Dendritic cell treated with granulocyte-macrophage colony-stimulating factor and Interleukin-4, amounts not matched to agents 40 ng/mL and 50 ng/mL, for 4 days (primary cell): ENCODE results near the gene SLC43A1.
"Not testable (repeated sequence)": the region's sequence is repeated elsewhere in the genome, so short reads cannot be mapped to it uniquely, and the experiment has no call there.

Source experiments
- H3K27ac Mint-ChIP-seq: one replicate; pipeline ENCODE4 v1.8.0; 2022; ENCODE audit warnings: mild to moderate bottlenecking, mixed read lengths
- H3K27me3 Mint-ChIP-seq: one replicate; pipeline ENCODE4 v1.8.0; 2022; ENCODE audit warnings: mild to moderate bottlenecking, mixed read lengths
- H3K36me3 Mint-ChIP-seq: one replicate; pipeline ENCODE4 v1.8.0; 2022; ENCODE audit warnings: low read depth, mixed read lengths
- H3K4me1 Mint-ChIP-seq: one replicate; pipeline ENCODE4 v1.8.0; 2022; ENCODE audit warnings: low read depth, mixed read lengths
- H3K4me3 Mint-ChIP-seq: one replicate; pipeline ENCODE4 v1.8.0; 2022; ENCODE audit warnings: mild to moderate bottlenecking, moderate library complexity, mixed read lengths
- H3K9me3 Mint-ChIP-seq: one replicate; pipeline ENCODE4 v1.8.0; 2022; ENCODE audit warnings: mixed read lengths
- intact Hi-C: fragments of 100-400 bp; cut with micrococcal nuclease; formaldehyde crosslinking; loops from one replicate; pipeline ENCODE4 v1.15.0; 2022

The SLC43A1 gene

GRCh38 chr11:57542582-57542981 lies 27.1 kb upstream of the SLC43A1 start:
- no peak overlapping the region for H3K27ac Mint-ChIP-seq
- peaks cover 13% of the 10 kb centered on the region for H3K36me3 Mint-ChIP-seq
- intact Hi-C loops, result no loop called here

GRCh38 chr11:57541169-57541568 lies 25.7 kb upstream of the SLC43A1 start:
- no peaks in the 10 kb centered on the region for H3K4me1 Mint-ChIP-seq
- no peaks in the 10 kb centered on the region for H3K27me3 Mint-ChIP-seq
- intact Hi-C loops, result no loop called here
- no peaks in the 10 kb centered on the region for H3K9me3 Mint-ChIP-seq
- no peak overlapping the region for H3K27ac Mint-ChIP-seq
- H3K4me3 Mint-ChIP-seq, result no peak overlapping the region
- peaks cover 6% of the 10 kb centered on the region for H3K36me3 Mint-ChIP-seq

More at GRCh38 chr11:57542582-57542981, 27.1 kb upstream of the SLC43A1 start:
- no peaks in the 10 kb centered on the region for H3K9me3 Mint-ChIP-seq
- H3K4me1 Mint-ChIP-seq, result peaks cover 7% of the 10 kb centered on the region
- H3K27me3 Mint-ChIP-seq, result no peaks in the 10 kb centered on the region
- H3K4me3 Mint-ChIP-seq, result no peak overlapping the region

- intact Hi-C loops, result no loop called here
- H3K4me3 Mint-ChIP-seq, result no peak overlapping the region
- H3K9me3 Mint-ChIP-seq, result no peaks in the 10 kb centered on the region
- no peaks in the 10 kb centered on the region for H3K27me3 Mint-ChIP-seq
- peaks cover 6% of the 10 kb centered on the region for H3K36me3 Mint-ChIP-seq
- H3K4me1 Mint-ChIP-seq, result no peaks in the 10 kb centered on the region
- H3K27ac Mint-ChIP-seq, result no peak overlapping the region
Observed at GRCh38 chr11:57539342-57539741, 23.8 kb upstream of the SLC43A1 start.

GRCh38 chr11:57536947-57537619 lies 21.6 kb upstream of the SLC43A1 start, which contains the start of gene SMTNL1:
Gene SMTNL1, plus strand, starts transcription at chr11:57537595. Its CDS starts 5,048 bp downstream, at chr11:57542643.
- Mint-ChIP-seq H3K4me3 (no peak within 1 kb of the TSS), H3K4me1 (peaks cover under 1% of the 10 kb centered on the region), H3K36me3 (peaks cover 6% of the 10 kb centered on the region), H3K9me3 (no peaks in the 10 kb centered on the region), H3K27ac (no peak within 1 kb of the TSS), H3K27me3 (no peaks in the 10 kb centered on the region)
- intact Hi-C loops, result no loop called here

- intact Hi-C loops, result loop anchor here (5.0 kb wide), 1 partner anchor 197 kb away; the partner anchor contains the start of genes P2RX3 and SSRP1
- H3K36me3 Mint-ChIP-seq, result peaks cover 15% of the 10 kb centered on the region
- H3K4me1 Mint-ChIP-seq, result peaks cover 20% of the 10 kb centered on the region
- H3K27me3 Mint-ChIP-seq, H3K4me3 Mint-ChIP-seq, H3K9me3 Mint-ChIP-seq, H3K27ac Mint-ChIP-seq: not testable (repeated sequence)
Observed at GRCh38 chr11:57534449-57534848, 18.9 kb upstream of the SLC43A1 start.

GRCh38 chr11:57530596-57531507 lies 15.3 kb upstream of the SLC43A1 start, which contains the start of gene TIMM10:
Gene TIMM10, minus strand, starts transcription at chr11:57530754. Its CDS starts 565 bp downstream, at chr11:57530189.
- peak within 1 kb of the TSS; percentile 91 for H3K4me3 Mint-ChIP-seq
- intact Hi-C loops, result loop anchor here (2.0 to 5.0 kb wide), 2 partner anchors 36 to 194 kb away; partner anchors contain the start of genes P2RX3, SSRP1 and UBE2L6

GRCh38 chr11:57530215-57530595 lies 14.7 kb upstream of the SLC43A1 start:
- Mint-ChIP-seq H3K27ac (peak overlapping the region; percentile 89), H3K36me3 (peaks cover 32% of the 10 kb centered on the region), H3K9me3 (no peaks in the 10 kb centered on the region), H3K4me3 (peak overlapping the region; percentile 91), H3K27me3 (no peaks in the 10 kb centered on the region), H3K4me1 (peaks cover 25% of the 10 kb centered on the region)
- intact Hi-C loops, result loop anchor here (2.0 to 5.0 kb wide), 2 partner anchors 37 to 193 kb away; partner anchors contain the start of genes P2RX3, SSRP1 and UBE2L6

More at GRCh38 chr11:57530596-57531507, 15.3 kb upstream of the SLC43A1 start, which contains the start of gene TIMM10:
- H3K27ac Mint-ChIP-seq, result peak within 1 kb of the TSS; percentile 89
- peaks cover 32% of the 10 kb centered on the region for H3K36me3 Mint-ChIP-seq
- no peaks in the 10 kb centered on the region for H3K27me3 Mint-ChIP-seq
- peaks cover 25% of the 10 kb centered on the region for H3K4me1 Mint-ChIP-seq
- H3K9me3 Mint-ChIP-seq, result no peaks in the 10 kb centered on the region

- no peaks in the 10 kb centered on the region for H3K9me3 Mint-ChIP-seq
- intact Hi-C loops, result loop anchor here (5.0 kb wide), 1 partner anchor 182 kb away; no protein-coding TSS in a partner anchor
- H3K4me3 Mint-ChIP-seq, result no peak overlapping the region
- peaks cover 25% of the 10 kb centered on the region for H3K4me1 Mint-ChIP-seq
- H3K27me3 Mint-ChIP-seq, result no peaks in the 10 kb centered on the region
- H3K36me3 Mint-ChIP-seq, result peaks cover 38% of the 10 kb centered on the region
- H3K27ac Mint-ChIP-seq, result no peak overlapping the region
Observed at GRCh38 chr11:57529012-57529411, 13.5 kb upstream of the SLC43A1 start.

GRCh38 chr11:57527056-57527631 lies 11.6 kb upstream of the SLC43A1 start:
- Mint-ChIP-seq H3K27ac (no peak overlapping the region), H3K36me3 (peaks cover 38% of the 10 kb centered on the region), H3K4me1 (peaks cover 25% of the 10 kb centered on the region), H3K9me3 (no peaks in the 10 kb centered on the region), H3K27me3 (no peaks in the 10 kb centered on the region), H3K4me3 (no peak overlapping the region)
- intact Hi-C loops, result loop anchor here (1.0 to 5.0 kb wide), 3 partner anchors 34 to 180 kb away; no protein-coding TSS in a partner anchor

GRCh38 chr11:57523419-57523818 lies 7.9 kb upstream of the SLC43A1 start:
- no peak overlapping the region for H3K27ac Mint-ChIP-seq
- H3K4me3 Mint-ChIP-seq, result no peak overlapping the region
- H3K36me3 Mint-ChIP-seq, result peaks cover 23% of the 10 kb centered on the region
- no peaks in the 10 kb centered on the region for H3K27me3 Mint-ChIP-seq
- peaks cover 6% of the 10 kb centered on the region for H3K4me1 Mint-ChIP-seq
- no peaks in the 10 kb centered on the region for H3K9me3 Mint-ChIP-seq
- intact Hi-C loops, result loop anchor here (1.0 kb wide), 1 partner anchor 27 kb away; no protein-coding TSS in a partner anchor

GRCh38 chr11:57521116-57521515 lies 5.6 kb upstream of the SLC43A1 start:
- Mint-ChIP-seq H3K4me1 (peaks cover 14% of the 10 kb centered on the region), H3K4me3 (no peak overlapping the region)
- intact Hi-C loops, result no loop called here

GRCh38 chr11:57516061-57516443 lies 550 bp upstream of the SLC43A1 start:
- peak overlapping the region; percentile 77 for H3K27ac Mint-ChIP-seq
- peak overlapping the region; percentile 99 for H3K4me3 Mint-ChIP-seq
- intact Hi-C loops, result no loop called here
- no peaks in the 10 kb centered on the region for H3K9me3 Mint-ChIP-seq
- peaks cover 35% of the 10 kb centered on the region for H3K4me1 Mint-ChIP-seq
- peaks cover 19% of the 10 kb centered on the region for H3K27me3 Mint-ChIP-seq
- peaks cover 14% of the 10 kb centered on the region for H3K36me3 Mint-ChIP-seq

More at GRCh38 chr11:57521116-57521515, 5.6 kb upstream of the SLC43A1 start:
- H3K9me3 Mint-ChIP-seq, result no peaks in the 10 kb centered on the region
- H3K27me3 Mint-ChIP-seq, result peaks cover 3% of the 10 kb centered on the region
- H3K27ac Mint-ChIP-seq, result no peak overlapping the region
- peaks cover 6% of the 10 kb centered on the region for H3K36me3 Mint-ChIP-seq

GRCh38 chr11:57514538-57515331 lies 767 bp downstream of the SLC43A1 start:
- intact Hi-C loops, result no loop called here
- Mint-ChIP-seq H3K27ac (peak overlapping the region; percentile 77), H3K9me3 (no peaks in the 10 kb centered on the region)

More at GRCh38 chr11:57514538-57515331, 767 bp downstream of the SLC43A1 start:
- Mint-ChIP-seq H3K27me3 (peaks cover 19% of the 10 kb centered on the region), H3K4me1 (peaks cover 35% of the 10 kb centered on the region), H3K4me3 (peak overlapping the region; percentile 99), H3K36me3 (peaks cover 14% of the 10 kb centered on the region)
